ENCODE results near the gene POTEJ. TPM values are rescaled to one million over a fixed set of nuclear protein-coding genes. Genes with fewer than 3 reads are reported as not detected.
"Not testable (repeated sequence)": the region's sequence is repeated elsewhere in the genome, so short reads cannot be mapped to it uniquely, and the experiment has no call there.

The POTEJ gene
- total RNA-seq, 1 experiment from 2014 or later, result 0.06 TPM

- not testable (repeated sequence) for DNase-seq (ENCODE audit: low read depth)
Observed at GRCh38 chr2:130601648-130602302, 9.5 kb upstream of the POTEJ start.

- not testable (repeated sequence) for DNase-seq (ENCODE audit: low read depth)
Observed at GRCh38 chr2:130608276-130609001, 2.8 kb upstream of the POTEJ start.

DNA sequence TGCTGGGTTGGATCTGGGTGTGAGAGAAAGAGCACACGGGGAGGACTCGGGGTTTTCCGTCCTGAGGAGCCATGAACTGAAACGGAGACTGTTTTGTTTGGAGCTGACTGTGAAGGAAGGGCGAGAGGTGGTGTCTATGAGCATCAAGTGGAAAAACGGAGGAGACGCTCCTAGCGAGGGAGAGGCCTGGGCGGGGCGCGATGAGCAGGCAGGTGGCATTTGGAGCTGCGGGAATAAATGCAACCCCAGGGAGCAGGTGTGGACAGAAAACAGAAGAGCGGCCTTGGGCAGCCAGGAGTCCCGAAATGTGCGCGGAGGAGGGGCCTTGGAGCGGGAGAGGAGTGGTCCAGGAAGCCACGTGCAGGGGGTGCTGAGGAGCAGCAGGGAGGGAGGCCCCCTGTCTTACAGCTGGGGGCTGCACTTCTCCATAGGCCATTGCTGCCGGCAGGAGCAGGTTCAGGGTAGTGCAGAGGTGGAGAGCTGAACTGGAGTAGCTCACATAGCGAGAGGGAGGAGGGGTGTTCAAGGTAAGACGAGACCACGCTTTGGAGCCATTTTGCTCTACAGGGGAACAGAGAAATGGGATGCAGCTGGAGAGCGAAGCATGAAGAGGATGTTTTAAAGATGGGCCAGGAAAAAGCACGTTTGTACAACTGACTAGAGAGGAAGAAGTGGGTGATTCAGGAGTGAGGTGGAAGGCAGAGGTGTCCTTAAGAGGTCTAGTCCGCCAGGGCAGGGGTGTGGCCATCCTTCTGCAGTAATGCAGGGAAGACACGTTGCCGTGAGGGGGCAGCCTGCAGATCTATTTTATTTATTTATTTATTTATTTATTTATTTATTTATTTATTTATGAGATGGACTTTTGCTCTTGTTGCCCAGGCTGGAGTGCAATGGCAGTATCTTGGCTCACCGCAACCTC lies 2.0 kb upstream of the POTEJ start:
- not testable (repeated sequence) for DNase-seq (ENCODE audit: low read depth)

GRCh38 chr2:130610486-130610885 lies 754 bp upstream of the POTEJ start:
- DNase-seq (ENCODE audit: low read depth), result not testable (repeated sequence)

GRCh38 chr2:130628784-130629475 lies 17.7 kb downstream of the POTEJ start:
- not testable (repeated sequence) for DNase-seq (ENCODE audit: low read depth)

DNA sequence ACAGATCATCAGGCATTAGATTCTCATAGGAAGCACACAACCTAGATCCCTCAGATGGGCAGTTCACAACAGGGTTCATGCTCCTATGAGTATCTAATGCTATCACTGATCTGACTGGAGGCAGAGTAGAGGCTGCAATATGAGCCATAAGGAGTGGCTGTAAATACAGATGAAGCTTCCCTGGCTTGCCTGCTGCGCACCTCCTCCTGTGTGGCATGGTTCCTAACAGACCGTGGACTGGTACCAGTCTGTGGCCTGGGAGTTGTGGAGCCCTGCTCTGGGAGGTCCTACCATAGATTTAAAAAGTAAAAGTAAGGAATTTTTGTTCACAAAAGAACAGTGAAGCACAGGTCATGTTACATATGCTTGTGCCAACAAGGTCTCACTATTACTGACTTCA lies 27.7 kb downstream of the POTEJ start:
- not testable (repeated sequence) for DNase-seq (ENCODE audit: low read depth)

GRCh38 chr2:130641688-130642087 lies 30.4 kb downstream of the POTEJ start:
- not testable (repeated sequence) for DNase-seq (ENCODE audit: low read depth)

GRCh38 chr2:130649285-130649684 lies 38.0 kb downstream of the POTEJ start:
- DNase-seq (ENCODE audit: low read depth), result not testable (repeated sequence)

DNA sequence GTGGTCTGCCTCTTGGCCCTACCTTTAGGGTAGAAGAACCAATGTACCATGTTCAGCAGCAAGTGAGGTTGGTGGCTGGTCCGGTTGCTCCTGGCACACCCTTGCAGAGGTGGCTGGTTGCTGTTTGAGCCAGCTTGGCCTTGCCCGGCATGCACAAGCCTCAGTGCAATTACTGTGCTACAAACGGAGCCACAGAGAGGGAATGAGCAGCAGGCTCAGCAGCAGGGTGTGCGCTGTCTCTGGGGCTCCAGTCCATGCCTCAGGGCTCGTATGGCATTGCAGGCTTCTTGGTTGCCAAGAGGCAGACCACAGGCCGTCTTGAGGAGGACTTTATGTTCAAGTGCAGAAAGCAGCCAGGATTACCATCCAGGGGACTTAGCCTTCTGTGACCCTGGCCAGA lies 53.3 kb downstream of the POTEJ start:
- DNase-seq (ENCODE audit: low read depth), result not testable (repeated sequence)

- not testable (repeated sequence) for DNase-seq (ENCODE audit: low read depth)
Observed at GRCh38 chr2:130665596-130665995, 54.4 kb downstream of the POTEJ start.

DNA sequence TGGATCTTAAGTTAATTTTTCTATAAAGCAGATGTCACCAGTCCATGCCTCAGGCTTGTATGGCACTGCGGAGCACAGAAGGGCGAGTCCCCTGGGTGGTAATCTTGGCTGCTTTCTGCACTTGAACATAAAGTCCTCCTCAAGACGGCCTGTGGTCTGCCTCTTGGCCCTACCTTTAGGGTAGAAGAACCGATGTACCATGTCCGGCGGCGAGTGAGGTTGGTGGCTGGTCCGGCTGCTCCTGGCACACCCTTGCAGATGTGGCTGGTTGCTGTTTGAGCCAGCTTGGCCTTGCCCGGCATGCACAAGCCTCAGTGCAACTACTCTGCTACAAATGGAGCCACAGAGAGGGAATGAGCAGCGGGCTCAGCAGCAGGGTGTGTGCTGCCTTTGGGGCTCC lies 56.3 kb downstream of the POTEJ start:
- not testable (repeated sequence) for DNase-seq (ENCODE audit: low read depth)

DNA sequence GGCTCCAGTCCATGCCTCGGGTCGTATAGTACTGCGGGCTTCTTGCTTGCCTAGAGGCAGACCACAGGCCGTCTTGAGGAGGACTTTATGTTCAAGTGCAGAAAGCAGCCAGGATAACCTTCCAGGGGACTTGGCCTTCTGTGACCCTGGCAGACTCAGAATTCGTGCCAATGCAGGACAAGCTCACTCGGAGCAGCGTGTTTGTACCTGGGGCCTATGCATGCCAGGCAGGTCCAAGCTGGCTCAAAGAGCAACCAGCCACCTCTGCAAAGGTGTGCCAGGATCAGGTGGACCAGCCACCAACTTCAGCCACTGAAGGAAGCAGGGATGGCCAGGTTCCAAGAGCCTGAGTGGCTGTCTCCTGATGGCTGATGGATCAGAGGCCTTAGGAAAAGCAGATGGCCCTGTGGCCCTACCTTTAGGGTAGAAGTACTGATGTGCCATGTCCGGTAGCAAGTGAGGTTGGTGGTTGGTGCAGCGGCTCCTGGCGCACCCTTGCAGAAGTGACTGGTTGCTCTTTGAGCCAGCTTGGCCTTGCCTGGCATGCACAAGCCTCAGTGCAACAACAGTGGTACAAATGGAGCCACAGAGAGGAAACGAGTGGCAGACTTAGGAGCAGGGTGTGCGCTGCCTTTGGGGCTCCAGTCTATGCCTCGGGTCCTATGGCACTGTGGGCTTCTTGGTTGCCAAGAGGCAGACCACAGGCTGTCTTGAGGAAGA lies 58.9 kb downstream of the POTEJ start:
- not testable (repeated sequence) for DNase-seq (ENCODE audit: low read depth)

DNA sequence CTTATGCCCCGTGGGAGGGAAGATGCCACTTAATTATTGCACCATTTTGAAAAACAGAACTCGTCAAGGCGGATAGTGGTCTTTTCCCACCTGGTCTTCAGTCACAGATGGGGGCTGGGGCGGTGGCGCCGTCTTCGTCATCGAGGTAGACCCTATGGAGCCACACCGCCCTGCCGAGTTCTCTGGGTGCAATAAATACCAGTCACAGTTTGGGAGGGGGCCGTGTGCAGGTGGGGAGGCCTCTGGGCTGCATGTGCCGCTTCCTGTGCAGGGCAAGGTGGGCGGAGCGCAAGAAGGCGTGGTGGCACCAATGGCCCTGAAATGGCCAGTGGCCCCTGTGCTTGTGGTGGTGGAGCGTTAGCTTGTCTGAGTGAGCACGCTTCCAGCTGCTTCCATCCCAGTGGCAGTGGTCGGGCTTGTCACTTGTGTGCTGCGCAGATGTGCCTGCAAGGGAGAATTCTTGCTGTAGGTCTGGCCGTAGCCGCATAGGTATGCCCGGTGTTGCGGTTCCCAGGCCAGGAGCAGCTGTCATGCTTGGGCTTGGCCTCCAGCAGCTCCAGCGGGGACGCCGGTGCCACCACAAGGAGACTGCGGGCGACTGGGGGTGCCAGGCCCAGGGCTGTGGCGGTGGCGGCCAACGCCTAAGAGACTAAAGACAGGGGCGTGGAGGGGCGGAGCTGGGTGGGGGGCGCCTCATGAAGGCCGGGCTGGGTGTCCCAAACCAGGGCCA lies 81.0 kb downstream of the POTEJ start:
- DNase-seq (ENCODE audit: low read depth), result not testable (repeated sequence)

DNA sequence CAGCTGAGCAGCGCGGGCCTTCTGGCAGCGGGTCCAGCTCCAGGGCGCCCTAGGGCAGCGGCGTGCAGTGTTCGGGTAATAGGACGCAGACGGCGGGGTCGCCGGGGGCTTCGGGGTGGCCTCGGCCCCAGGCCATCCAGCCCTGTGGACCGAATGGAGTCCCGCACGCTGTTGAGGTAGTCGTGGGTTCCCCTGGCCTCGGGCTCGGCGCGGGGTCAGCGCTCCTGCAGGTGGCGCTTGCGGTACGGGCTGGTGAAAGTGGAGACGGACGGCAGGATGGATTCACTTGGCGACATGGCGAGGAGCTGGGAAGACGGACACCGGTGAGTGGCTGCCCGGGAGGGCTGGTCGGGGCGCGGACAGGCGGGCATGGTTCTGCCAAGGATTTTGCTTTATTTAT lies 82.2 kb downstream of the POTEJ start:
- DNase-seq (ENCODE audit: low read depth), result peak; percentile 69

GRCh38 chr2:130703250-130703649 lies 92.0 kb downstream of the POTEJ start:
- DNase-seq (ENCODE audit: low read depth), result not testable (repeated sequence)

Other genes starting within 250 kb of the POTEJ start
- gene POTEI, start 102.1 kb upstream of the POTEJ start, total RNA-seq (2014; rRNA removed; shearing (Covaris generic)), result 0.06 and 0.40 TPM in 2 replicates
- not detected in 2 replicates for gene CFC1B, start 90.2 kb upstream of the POTEJ start, total RNA-seq (2014; rRNA removed; shearing (Covaris generic))
- not detected in 2 replicates for gene CFC1, start 11.9 kb upstream of the POTEJ start, total RNA-seq (2014; rRNA removed; shearing (Covaris generic))
- not detected in 2 replicates for gene GPR148, start 117.6 kb downstream of the POTEJ start, total RNA-seq (2014; rRNA removed; shearing (Covaris generic))
- not detected in 2 replicates for gene AMER3, start 144.1 kb downstream of the POTEJ start, total RNA-seq (2014; rRNA removed; shearing (Covaris generic))
- 0.27 and 1.5 TPM in 2 replicates for gene ARHGEF4, start 225.5 kb downstream of the POTEJ start, total RNA-seq (2014; rRNA removed; shearing (Covaris generic))